Measurements from ENCODE around the gene HBE1. TPM values are rescaled to one million over a fixed set of nuclear protein-coding genes. Genes with fewer than 3 reads are reported as not detected.

HBE1 gene
- total RNA-seq, 1 donor from 2014 or later: not detected

- TF ChIP-seq EZH2 (IDR thresholded peaks at IDR 0.05; ENCODE audit: insufficient read depth, low read length): no peak
- TF ChIP-seq CTCF (IDR thresholded peaks at IDR 0.05; ENCODE audit: insufficient read depth, low read depth, low read length): no peak
- Histone ChIP-seq H3K9me3 (ENCODE audit: insufficient read depth, low read depth, low read length) (no peaks in the 10 kb centered on the region), H3K27me3 (ENCODE audit: insufficient read depth, low read length) (no peaks in the 10 kb centered on the region), H3K36me3 (ENCODE audit: insufficient read depth, low read length) (no peaks in the 10 kb centered on the region), H3K4me3 (ENCODE audit: insufficient read depth, low read depth, low read length) (no peak overlapping the region), H2AFZ (ENCODE audit: low read depth, low read length) (no peak overlapping the region), H3K79me2 (ENCODE audit: insufficient read depth, low read length) (no peaks in the 10 kb centered on the region), H3K4me1 (ENCODE audit: insufficient read depth, low read length) (peaks cover 15% of the 10 kb centered on the region), H3K9ac (ENCODE audit: low read length) (no peak overlapping the region), H3K27ac (ENCODE audit: low read depth, low read length) (no peak overlapping the region), H4K20me1 (ENCODE audit: insufficient read depth, low read length) (no peaks in the 10 kb centered on the region), H3K4me2 (ENCODE audit: low read length) (no peak overlapping the region)
- no peaks in the 10 kb centered on the region for H3K9me3 Mint-ChIP-seq (ENCODE audit: unreplicated experiment)
- peaks cover 12% of the 10 kb centered on the region for H3K4me1 Mint-ChIP-seq (ENCODE audit: low read depth, unreplicated experiment)
- H3K27me3 Mint-ChIP-seq (ENCODE audit: low read depth, unreplicated experiment): no peaks in the 10 kb centered on the region
- H3K27ac Mint-ChIP-seq (ENCODE audit: unreplicated experiment): no peak overlapping the region
- DNase-seq (ENCODE audit: low read depth) (no peak), FAIRE-seq (no peak)
- no peaks in the 10 kb centered on the region for H3K36me3 Mint-ChIP-seq (ENCODE audit: low read depth, unreplicated experiment)
- no peak overlapping the region for H3K4me3 Mint-ChIP-seq (ENCODE audit: unreplicated experiment)
Observed at GRCh38 chr11:5285703-5286340, 16.1 kb upstream of the HBE1 start.

DNA sequence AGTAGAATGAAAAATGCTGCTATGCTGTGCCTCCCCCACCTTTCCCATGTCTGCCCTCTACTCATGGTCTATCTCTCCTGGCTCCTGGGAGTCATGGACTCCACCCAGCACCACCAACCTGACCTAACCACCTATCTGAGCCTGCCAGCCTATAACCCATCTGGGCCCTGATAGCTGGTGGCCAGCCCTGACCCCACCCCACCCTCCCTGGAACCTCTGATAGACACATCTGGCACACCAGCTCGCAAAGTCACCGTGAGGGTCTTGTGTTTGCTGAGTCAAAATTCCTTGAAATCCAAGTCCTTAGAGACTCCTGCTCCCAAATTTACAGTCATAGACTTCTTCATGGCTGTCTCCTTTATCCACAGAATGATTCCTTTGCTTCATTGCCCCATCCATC lies 14.9 kb upstream of the HBE1 start:
- no peak overlapping the region for H3K4me2 ChIP-seq (ENCODE audit: low read length)
- no peak overlapping the region for H3K27ac ChIP-seq (ENCODE audit: low read depth, low read length)
- H3K79me2 ChIP-seq (ENCODE audit: insufficient read depth, low read length): no peaks in the 10 kb centered on the region
- TF ChIP-seq EZH2 (IDR thresholded peaks at IDR 0.05; ENCODE audit: insufficient read depth, low read length) (no peak), CTCF (IDR thresholded peaks at IDR 0.05; ENCODE audit: insufficient read depth, low read depth, low read length) (no peak)
- H3K4me3 ChIP-seq (ENCODE audit: insufficient read depth, low read depth, low read length): no peak overlapping the region
- no peaks in the 10 kb centered on the region for H3K27me3 Mint-ChIP-seq (ENCODE audit: low read depth, unreplicated experiment)
- H3K4me1 ChIP-seq (ENCODE audit: insufficient read depth, low read length): peaks cover 16% of the 10 kb centered on the region
- no peaks in the 10 kb centered on the region for H3K9me3 ChIP-seq (ENCODE audit: insufficient read depth, low read depth, low read length)
- no peak overlapping the region for H3K9ac ChIP-seq (ENCODE audit: low read length)
- H3K27ac Mint-ChIP-seq (ENCODE audit: unreplicated experiment): no peak overlapping the region
- DNase-seq (ENCODE audit: low read depth) (no peak), FAIRE-seq (no peak)
- H3K4me1 Mint-ChIP-seq (ENCODE audit: low read depth, unreplicated experiment): peaks cover 15% of the 10 kb centered on the region
- no peak overlapping the region for H3K4me3 Mint-ChIP-seq (ENCODE audit: unreplicated experiment)
- H4K20me1 ChIP-seq (ENCODE audit: insufficient read depth, low read length): no peaks in the 10 kb centered on the region
- no peak overlapping the region for H2AFZ ChIP-seq (ENCODE audit: low read depth, low read length)
- no peaks in the 10 kb centered on the region for H3K27me3 ChIP-seq (ENCODE audit: insufficient read depth, low read length)
- H3K36me3 Mint-ChIP-seq (ENCODE audit: low read depth, unreplicated experiment): no peaks in the 10 kb centered on the region
- H3K9me3 Mint-ChIP-seq (ENCODE audit: unreplicated experiment): no peaks in the 10 kb centered on the region
- no peaks in the 10 kb centered on the region for H3K36me3 ChIP-seq (ENCODE audit: insufficient read depth, low read length)

DNA sequence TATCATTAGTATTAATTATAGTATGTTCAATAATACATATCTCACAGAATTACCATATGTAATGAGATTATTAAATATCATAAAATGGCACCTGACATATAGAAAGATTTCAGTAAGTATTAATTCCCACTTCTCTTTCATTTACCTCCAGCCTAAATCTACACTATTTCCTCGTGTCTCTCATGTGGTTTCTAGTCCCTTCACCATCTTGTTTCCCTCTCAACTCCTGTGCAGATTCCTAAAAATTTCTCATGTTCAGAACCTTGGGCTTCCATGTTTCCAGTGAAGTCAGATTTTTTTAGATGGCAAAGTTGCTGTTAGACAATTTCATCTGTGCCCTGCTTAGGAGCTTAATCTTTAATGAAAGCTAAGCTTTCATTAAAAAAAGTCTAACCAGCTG lies 14.1 kb upstream of the HBE1 start:
- no peaks in the 10 kb centered on the region for H3K27me3 ChIP-seq (ENCODE audit: insufficient read depth, low read length)
- no peaks in the 10 kb centered on the region for H3K36me3 Mint-ChIP-seq (ENCODE audit: low read depth, unreplicated experiment)
- H3K9ac ChIP-seq (ENCODE audit: low read length): no peak overlapping the region
- no peak for TF ChIP-seq CTCF (IDR thresholded peaks at IDR 0.05; ENCODE audit: insufficient read depth, low read depth, low read length)
- TF ChIP-seq EZH2 (IDR thresholded peaks at IDR 0.05; ENCODE audit: insufficient read depth, low read length): no peak
- no peak overlapping the region for H3K27ac ChIP-seq (ENCODE audit: low read depth, low read length)
- H3K27ac Mint-ChIP-seq (ENCODE audit: unreplicated experiment): no peak overlapping the region
- no peak overlapping the region for H2AFZ ChIP-seq (ENCODE audit: low read depth, low read length)
- H4K20me1 ChIP-seq (ENCODE audit: insufficient read depth, low read length): no peaks in the 10 kb centered on the region
- H3K27me3 Mint-ChIP-seq (ENCODE audit: low read depth, unreplicated experiment): no peaks in the 10 kb centered on the region
- no peaks in the 10 kb centered on the region for H3K9me3 Mint-ChIP-seq (ENCODE audit: unreplicated experiment)
- H3K4me3 ChIP-seq (ENCODE audit: insufficient read depth, low read depth, low read length): no peak overlapping the region
- H3K4me1 ChIP-seq (ENCODE audit: insufficient read depth, low read length): peaks cover 9% of the 10 kb centered on the region
- H3K4me3 Mint-ChIP-seq (ENCODE audit: unreplicated experiment): no peak overlapping the region
- no peak overlapping the region for H3K4me2 ChIP-seq (ENCODE audit: low read length)
- DNase-seq (ENCODE audit: low read depth) (no peak), FAIRE-seq (no peak)
- H3K79me2 ChIP-seq (ENCODE audit: insufficient read depth, low read length): no peaks in the 10 kb centered on the region
- peaks cover 17% of the 10 kb centered on the region for H3K4me1 Mint-ChIP-seq (ENCODE audit: low read depth, unreplicated experiment)
- H3K9me3 ChIP-seq (ENCODE audit: insufficient read depth, low read depth, low read length): no peaks in the 10 kb centered on the region
- no peaks in the 10 kb centered on the region for H3K36me3 ChIP-seq (ENCODE audit: insufficient read depth, low read length)
